Spleen (tissue), 11 donors: Measurements from ENCODE around the gene CDC42BPB. TPM values are rescaled to one million over a fixed set of nuclear protein-coding genes. Genes with fewer than 3 reads are reported as not detected.

Experiments
- DNase-seq: peaks from one replicate; pipeline ENCODE4 v3.0.0-alpha.2; 2020
- H3K27ac ChIP-seq, 8 donors: fragments of 200-600 bp; sonication (generic) in 7 of 8; 1 replicate in 4 of 8; 2 replicates in 4 of 8; pipeline versions ENCODE4 v1.5.0 to v1.8.0; 2016 to 2021; ENCODE audit warnings: inconsistent platforms in 4 of 8, mild to moderate bottlenecking in 4 of 8, moderate library complexity in 1 of 8
- H3K27me3 ChIP-seq, 7 donors: fragments of 200-600 bp; sonication (generic) in 6 of 7; replicated peaks in 1 of 7; 1 replicate in 4 of 7; 2 replicates in 3 of 7; pipeline versions ENCODE4 v1.5.0 to v1.8.0; 2016 to 2021; ENCODE audit warnings: inconsistent platforms in 3 of 7, mild to moderate bottlenecking in 1 of 7
- H3K36me3 ChIP-seq, 6 donors: fragments of 200-600 bp; sonication (generic) in 5 of 6; 1 replicate in 4 of 6; 2 replicates in 2 of 6; pipeline versions ENCODE4 v1.5.0 to v1.8.0; 2016 to 2021; ENCODE audit warnings: inconsistent platforms in 2 of 6
- H3K4me1 ChIP-seq, 6 donors: fragments of 200-600 bp; sonication (generic) in 5 of 6; 1 replicate in 3 of 6; 2 replicates in 3 of 6; pipeline versions ENCODE4 v1.5.0 to v1.8.0; 2016 to 2021; ENCODE audit warnings: inconsistent platforms in 3 of 6
- H3K4me3 ChIP-seq, 8 donors: fragments of 200-600 bp; sonication (generic) in 7 of 8; 1 replicate in 4 of 8; 2 replicates in 4 of 8; pipeline versions ENCODE4 v1.5.0 to v1.8.0; 2016 to 2021; ENCODE audit warnings: inconsistent platforms in 4 of 8, mild to moderate bottlenecking in 4 of 8, moderate library complexity in 2 of 8
- H3K9me3 ChIP-seq, 8 donors: fragments of 200-600 bp; sonication (generic) in 7 of 8; 1 replicate in 4 of 8; 2 replicates in 4 of 8; pipeline versions ENCODE4 v1.5.0 to v1.8.0; 2016 to 2021; ENCODE audit warnings: inconsistent platforms in 4 of 8
- POLR2A ChIP-seq, 3 donors: fragments of 450-650 bp; IDR thresholded peaks; one replicate each; pipeline ENCODE4 v1.5.1; 2017; ENCODE audit warnings: antibody characterized with exemption in 3 of 3, mild to moderate bottlenecking in 1 of 3
- POLR2AphosphoS5 ChIP-seq, 3 donors: sonication (generic); formaldehyde crosslinking; IDR thresholded peaks; one replicate each; pipeline ENCODE4 v1.5.1; 2017; ENCODE audit warnings: antibody characterized with exemption in 3 of 3
- whole genome bisulfite sequencing, 5 donors: extraction: QIAGEN DNeasy Blood & Tissue Kit in 3 of 5; methylation state at CpG; one replicate each; pipeline versions ENCODE4 v1.1.5 to v1.1.7; 2013 to 2018; 5-methylcytosine and 5-hydroxymethylcytosine counted together
- intact Hi-C: fragments of 100-400 bp; cut with DNase I; formaldehyde crosslinking; loops from one replicate; pipeline ENCODE4 v1.15.0; 2023; ENCODE audit warnings: low total_unique reads
- polyA plus RNA-seq, 3 donors: library from polyadenylated mRNA; stranded (reverse); fragments of 200-250 nt; gene quantifications; one replicate each; pipeline ENCODE4 v1.2.1, GENCODE V29; 2013
- total RNA-seq, 7 donors: library from RNA; depleted of rRNA in 3 of 7; stranded (reverse); fragments of >200 nt in 3 of 7; fragmentation: NEBNext Ultra II Directional in 4 of 7; extraction: Animal tissue kit (Norgen Biotek cat#: 25700) in 4 of 7; gene quantifications; one replicate each; pipeline versions ENCODE4 v1.1.0 to v1.2.1, GENCODE V29; 2016 to 2021
- TF ChIP-seq, protein P1 (sequence below), 11 experiments: fragments of 200-600 bp in 7 of 11; fragments of 450-650 bp in 4 of 11; sonication (generic) in 4 of 11; IDR thresholded peaks in 8 of 11; conservative IDR thresholded peaks in 3 of 11; 1 replicate in 7 of 11; 2 replicates in 4 of 11; pipeline versions ENCODE4 v1.4.0 to v1.8.0; 2016 to 2021; ENCODE audit warnings: antibody characterized with exemption in 11 of 11, inconsistent platforms in 4 of 11, mild to moderate bottlenecking in 1 of 11
- donor health status: healthy with polysubstance abuse.
- donor health status: DM: no; HTN: no; CAD: no; lungs with moderate emphysema.
- donor health status: DM: no; HTN: no; CAD: no.
- donor health status: Bipolar disorder and iron deficiency.
- donor health status: healthy.
- donor health status: DM: no; HTN: no; CAD: no.
- donor health status: DM: yes; HTN: yes; CAD: no.

Gene CDC42BPB
- total and polyA plus RNA-seq, 10 donors, result 6.4 to 94.5 (median 77.8) TPM

DNA sequence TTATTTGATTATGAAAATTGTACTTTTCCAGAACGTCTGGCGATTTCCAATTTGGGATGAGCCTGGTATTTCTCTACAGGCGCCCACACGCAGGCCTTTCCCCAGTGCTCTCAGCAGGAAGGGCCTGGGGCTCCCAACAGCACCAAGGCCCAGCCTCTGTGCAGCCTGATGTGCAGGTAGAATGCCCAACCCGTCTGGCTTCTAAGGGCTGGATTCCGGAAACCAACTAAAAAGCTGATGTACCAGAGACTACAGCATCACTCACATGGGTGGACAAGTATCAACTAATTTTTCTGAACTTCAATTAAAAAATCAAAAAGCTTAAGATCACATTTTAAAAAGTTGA lies 25.8 kb downstream of the CDC42BPB start:
- 77 to 88% (median 85%) methylated on average over 6 of the region's 6 CpGs for WGBS, 5 donors
- TF ChIP-seq, protein P1, sequence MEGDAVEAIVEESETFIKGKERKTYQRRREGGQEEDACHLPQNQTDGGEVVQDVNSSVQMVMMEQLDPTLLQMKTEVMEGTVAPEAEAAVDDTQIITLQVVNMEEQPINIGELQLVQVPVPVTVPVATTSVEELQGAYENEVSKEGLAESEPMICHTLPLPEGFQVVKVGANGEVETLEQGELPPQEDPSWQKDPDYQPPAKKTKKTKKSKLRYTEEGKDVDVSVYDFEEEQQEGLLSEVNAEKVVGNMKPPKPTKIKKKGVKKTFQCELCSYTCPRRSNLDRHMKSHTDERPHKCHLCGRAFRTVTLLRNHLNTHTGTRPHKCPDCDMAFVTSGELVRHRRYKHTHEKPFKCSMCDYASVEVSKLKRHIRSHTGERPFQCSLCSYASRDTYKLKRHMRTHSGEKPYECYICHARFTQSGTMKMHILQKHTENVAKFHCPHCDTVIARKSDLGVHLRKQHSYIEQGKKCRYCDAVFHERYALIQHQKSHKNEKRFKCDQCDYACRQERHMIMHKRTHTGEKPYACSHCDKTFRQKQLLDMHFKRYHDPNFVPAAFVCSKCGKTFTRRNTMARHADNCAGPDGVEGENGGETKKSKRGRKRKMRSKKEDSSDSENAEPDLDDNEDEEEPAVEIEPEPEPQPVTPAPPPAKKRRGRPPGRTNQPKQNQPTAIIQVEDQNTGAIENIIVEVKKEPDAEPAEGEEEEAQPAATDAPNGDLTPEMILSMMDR (IDR thresholded peaks at IDR 0.05 in 8 of 11, conservative IDR thresholded peaks at IDR 0.05 in 3 of 11), result no peak
- no peak for TF ChIP-seq POLR2AphosphoS5 (IDR thresholded peaks at IDR 0.05)
- TF ChIP-seq POLR2A (IDR thresholded peaks at IDR 0.05), result no peak

DNA sequence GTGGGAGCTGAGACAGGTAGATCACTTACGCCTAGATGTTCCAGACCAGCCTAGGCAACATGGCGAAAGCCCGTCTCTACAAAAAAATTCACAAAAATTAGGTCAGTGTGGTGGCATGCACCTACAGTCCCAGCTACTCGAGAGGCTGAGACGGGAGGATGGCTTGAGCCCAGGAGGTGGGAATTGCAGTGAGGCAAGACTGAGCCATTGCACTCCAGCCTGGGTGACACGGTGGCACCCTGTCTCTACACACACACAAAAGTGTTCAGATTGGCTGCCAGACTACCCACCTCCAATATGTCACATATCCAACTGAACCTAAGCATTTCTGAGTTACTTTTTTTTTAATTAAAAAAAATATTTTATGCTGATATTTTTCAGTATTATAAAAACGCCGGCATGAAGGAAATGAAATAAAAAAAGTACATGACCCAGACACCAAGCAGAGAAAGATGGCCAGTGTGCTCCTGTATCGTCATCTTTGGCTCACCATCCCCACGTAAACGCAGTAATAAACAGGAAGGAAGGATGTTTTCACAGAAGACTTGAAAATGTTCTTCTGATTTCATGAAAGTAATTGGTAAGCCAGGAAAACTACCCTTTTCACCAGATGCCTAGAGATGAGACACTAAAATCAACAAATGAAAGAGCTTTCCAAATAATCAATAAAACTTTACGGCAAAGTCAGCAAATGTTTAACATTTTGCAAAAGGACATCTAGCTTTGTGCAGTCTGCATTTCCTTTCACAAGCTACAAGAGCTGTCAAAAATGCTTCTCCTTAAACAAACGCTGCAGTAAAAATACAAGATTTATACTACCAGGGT lies 26.4 kb downstream of the CDC42BPB start:
- peaks cover 4 to 40% (median 20%) of the 10 kb centered on the region in 6 donors for H3K4me1 ChIP-seq
- 76 to 80% (median 79%) methylated on average over 13 of the region's 13 CpGs for WGBS, 5 donors
- no peak overlapping the region for H3K27ac ChIP-seq
- H3K27me3 ChIP-seq, result no peaks in the 10 kb centered on the region
- TF ChIP-seq POLR2AphosphoS5 (IDR thresholded peaks at IDR 0.05) (no peak), POLR2A (IDR thresholded peaks at IDR 0.05) (no peak)
- TF ChIP-seq, protein P1 (IDR thresholded peaks at IDR 0.05 in 8 of 11, conservative IDR thresholded peaks at IDR 0.05 in 3 of 11), result no peak
- intact Hi-C loops, result no loop called here
- no peaks in the 10 kb centered on the region for H3K9me3 ChIP-seq
- DNase-seq, result peak; percentile 33
- H3K36me3 ChIP-seq, result no peaks in the 10 kb centered on the region
- no peak overlapping the region for H3K4me3 ChIP-seq

More for the DNA sequence above, 25.8 kb downstream of the CDC42BPB start:
- H3K9me3 ChIP-seq, result no peaks in the 10 kb centered on the region
- peak; percentile 27 for DNase-seq
- intact Hi-C loops, result no loop called here
- H3K4me1 ChIP-seq, result peaks cover 4 to 40% (median 20%) of the 10 kb centered on the region in 6 donors
- no peak overlapping the region for H3K27ac ChIP-seq
- H3K4me3 ChIP-seq, result no peak overlapping the region
- no peaks in the 10 kb centered on the region for H3K27me3 ChIP-seq
- H3K36me3 ChIP-seq, result no peaks in the 10 kb centered on the region

DNA sequence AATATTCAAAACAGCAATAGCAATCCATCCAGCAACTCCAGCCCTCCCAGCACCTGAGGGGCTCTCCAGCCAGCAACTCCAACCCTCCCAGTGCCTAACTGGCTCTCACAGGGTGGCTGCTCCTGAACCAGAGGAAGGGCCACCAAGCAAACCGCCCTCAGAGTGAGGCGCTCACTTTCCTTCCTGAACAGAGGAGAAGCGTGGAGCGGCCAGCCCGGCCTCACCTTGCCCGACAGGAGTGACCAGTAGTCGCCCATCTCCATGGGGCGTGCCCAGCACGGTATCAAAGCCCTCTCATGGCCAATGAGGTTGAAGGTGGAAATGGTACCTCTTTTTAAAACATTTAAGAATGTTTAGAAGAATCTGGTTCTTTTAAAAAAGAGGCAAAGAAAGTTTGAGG lies 27.4 kb downstream of the CDC42BPB start:
- no peak overlapping the region for H3K4me3 ChIP-seq
- 88 to 94% (median 93%) methylated on average over 9 of the region's 9 CpGs for WGBS, 5 donors
- peaks cover 4 to 40% (median 20%) of the 10 kb centered on the region in 6 donors for H3K4me1 ChIP-seq
- no peak overlapping the region for H3K27ac ChIP-seq
- no peaks in the 10 kb centered on the region for H3K36me3 ChIP-seq
- DNase-seq, result peak; percentile 66
- H3K9me3 ChIP-seq, result no peaks in the 10 kb centered on the region
- intact Hi-C loops, result no loop called here
- H3K27me3 ChIP-seq, result no peaks in the 10 kb centered on the region
- TF ChIP-seq POLR2A (IDR thresholded peaks at IDR 0.05) (no peak), POLR2AphosphoS5 (IDR thresholded peaks at IDR 0.05) (no peak)
- TF ChIP-seq, protein P1 (IDR thresholded peaks at IDR 0.05 in 8 of 11, conservative IDR thresholded peaks at IDR 0.05 in 3 of 11), result no peak

DNA sequence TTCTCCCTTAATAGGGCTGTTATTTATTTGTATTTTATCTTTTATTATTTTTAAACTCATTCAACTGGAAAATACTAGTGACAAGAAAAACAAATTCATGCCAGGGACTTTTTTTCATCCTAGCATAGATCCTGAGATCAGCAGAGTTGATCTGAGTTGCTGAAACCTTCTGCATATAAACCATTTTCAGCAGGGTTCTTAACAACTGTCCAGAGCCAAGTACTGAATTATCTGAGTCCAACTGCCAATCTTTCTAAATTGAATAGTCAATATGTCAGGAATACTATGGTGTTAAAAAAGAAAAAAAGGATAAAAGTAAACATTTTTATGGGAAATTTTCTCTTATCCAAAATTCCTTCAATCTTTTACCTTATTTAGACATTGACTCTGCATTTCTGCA lies 28.6 kb downstream of the CDC42BPB start:
- Histone ChIP-seq H3K36me3 (no peaks in the 10 kb centered on the region), H3K4me3 (no peak overlapping the region), H3K27ac (no peak overlapping the region), H3K27me3 (no peaks in the 10 kb centered on the region), H3K9me3 (no peaks in the 10 kb centered on the region), H3K4me1 (peaks cover 3 to 41% (median 21%) of the 10 kb centered on the region in 6 donors)
- TF ChIP-seq POLR2AphosphoS5 (IDR thresholded peaks at IDR 0.05) (no peak), POLR2A (IDR thresholded peaks at IDR 0.05) (no peak)
- TF ChIP-seq, protein P1 (IDR thresholded peaks at IDR 0.05 in 8 of 11, conservative IDR thresholded peaks at IDR 0.05 in 3 of 11), result no peak
- intact Hi-C loops, result no loop called here
- DNase-seq, result no peak
